Measurements from ENCODE around the gene IL1A.

DNA sequence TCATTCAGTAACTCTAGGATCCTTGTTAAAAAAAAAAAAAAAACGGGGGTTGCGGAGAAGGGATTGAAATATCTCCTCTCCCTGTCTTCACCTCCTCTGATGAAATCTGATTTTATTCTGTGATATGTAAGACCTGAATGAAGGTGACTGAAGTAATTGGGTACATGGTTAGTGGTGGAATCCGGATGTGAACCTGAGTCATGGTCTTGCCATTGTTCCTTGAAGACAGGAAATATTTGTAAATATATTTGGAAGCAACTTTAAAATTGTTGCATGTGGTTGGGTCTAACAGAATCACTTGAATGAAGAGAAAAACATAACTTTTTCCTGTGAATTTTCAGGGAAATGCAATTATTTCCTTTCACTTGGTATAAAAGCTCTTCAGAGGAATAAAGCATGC lies 3.0 kb upstream of the IL1A start:
- no peak for TF ChIP-seq EZH2 (IDR thresholded peaks at IDR 0.05; ENCODE audit: borderline replicate concordance, low read depth, low read length, poor library complexity, severe bottlenecking)
- TF ChIP-seq, protein P1, sequence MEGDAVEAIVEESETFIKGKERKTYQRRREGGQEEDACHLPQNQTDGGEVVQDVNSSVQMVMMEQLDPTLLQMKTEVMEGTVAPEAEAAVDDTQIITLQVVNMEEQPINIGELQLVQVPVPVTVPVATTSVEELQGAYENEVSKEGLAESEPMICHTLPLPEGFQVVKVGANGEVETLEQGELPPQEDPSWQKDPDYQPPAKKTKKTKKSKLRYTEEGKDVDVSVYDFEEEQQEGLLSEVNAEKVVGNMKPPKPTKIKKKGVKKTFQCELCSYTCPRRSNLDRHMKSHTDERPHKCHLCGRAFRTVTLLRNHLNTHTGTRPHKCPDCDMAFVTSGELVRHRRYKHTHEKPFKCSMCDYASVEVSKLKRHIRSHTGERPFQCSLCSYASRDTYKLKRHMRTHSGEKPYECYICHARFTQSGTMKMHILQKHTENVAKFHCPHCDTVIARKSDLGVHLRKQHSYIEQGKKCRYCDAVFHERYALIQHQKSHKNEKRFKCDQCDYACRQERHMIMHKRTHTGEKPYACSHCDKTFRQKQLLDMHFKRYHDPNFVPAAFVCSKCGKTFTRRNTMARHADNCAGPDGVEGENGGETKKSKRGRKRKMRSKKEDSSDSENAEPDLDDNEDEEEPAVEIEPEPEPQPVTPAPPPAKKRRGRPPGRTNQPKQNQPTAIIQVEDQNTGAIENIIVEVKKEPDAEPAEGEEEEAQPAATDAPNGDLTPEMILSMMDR (conservative IDR thresholded peaks at IDR 0.05; ENCODE audit: low read depth, low read length) = no peak
